Measurements from ENCODE around the gene ZBTB16.

DNA sequence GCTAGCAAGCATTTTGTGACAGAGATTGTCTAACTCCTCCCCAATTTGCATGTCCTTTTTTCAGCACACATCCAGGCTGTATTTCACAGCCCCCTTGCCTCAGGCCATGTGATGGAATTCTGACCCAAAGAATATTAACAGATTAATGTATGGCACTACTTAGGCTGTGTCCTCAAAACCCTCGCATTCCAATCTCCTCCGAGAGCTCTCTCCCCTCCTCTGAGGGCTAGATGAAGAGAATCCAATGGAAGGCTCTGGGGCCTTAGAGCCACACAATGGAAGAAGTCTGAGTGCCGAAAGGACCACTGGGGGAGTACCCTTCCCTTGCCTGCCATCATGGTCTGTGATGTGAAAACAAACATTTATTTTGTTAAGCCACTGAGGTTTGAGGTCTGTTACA is 223.0 kb downstream of the ZBTB16 start:
- TF ChIP-seq, protein P1, sequence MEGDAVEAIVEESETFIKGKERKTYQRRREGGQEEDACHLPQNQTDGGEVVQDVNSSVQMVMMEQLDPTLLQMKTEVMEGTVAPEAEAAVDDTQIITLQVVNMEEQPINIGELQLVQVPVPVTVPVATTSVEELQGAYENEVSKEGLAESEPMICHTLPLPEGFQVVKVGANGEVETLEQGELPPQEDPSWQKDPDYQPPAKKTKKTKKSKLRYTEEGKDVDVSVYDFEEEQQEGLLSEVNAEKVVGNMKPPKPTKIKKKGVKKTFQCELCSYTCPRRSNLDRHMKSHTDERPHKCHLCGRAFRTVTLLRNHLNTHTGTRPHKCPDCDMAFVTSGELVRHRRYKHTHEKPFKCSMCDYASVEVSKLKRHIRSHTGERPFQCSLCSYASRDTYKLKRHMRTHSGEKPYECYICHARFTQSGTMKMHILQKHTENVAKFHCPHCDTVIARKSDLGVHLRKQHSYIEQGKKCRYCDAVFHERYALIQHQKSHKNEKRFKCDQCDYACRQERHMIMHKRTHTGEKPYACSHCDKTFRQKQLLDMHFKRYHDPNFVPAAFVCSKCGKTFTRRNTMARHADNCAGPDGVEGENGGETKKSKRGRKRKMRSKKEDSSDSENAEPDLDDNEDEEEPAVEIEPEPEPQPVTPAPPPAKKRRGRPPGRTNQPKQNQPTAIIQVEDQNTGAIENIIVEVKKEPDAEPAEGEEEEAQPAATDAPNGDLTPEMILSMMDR (conservative IDR thresholded peaks at IDR 0.05; ENCODE audit: low read depth in 2 of 2), result no peak
- TF ChIP-seq, protein P2, sequence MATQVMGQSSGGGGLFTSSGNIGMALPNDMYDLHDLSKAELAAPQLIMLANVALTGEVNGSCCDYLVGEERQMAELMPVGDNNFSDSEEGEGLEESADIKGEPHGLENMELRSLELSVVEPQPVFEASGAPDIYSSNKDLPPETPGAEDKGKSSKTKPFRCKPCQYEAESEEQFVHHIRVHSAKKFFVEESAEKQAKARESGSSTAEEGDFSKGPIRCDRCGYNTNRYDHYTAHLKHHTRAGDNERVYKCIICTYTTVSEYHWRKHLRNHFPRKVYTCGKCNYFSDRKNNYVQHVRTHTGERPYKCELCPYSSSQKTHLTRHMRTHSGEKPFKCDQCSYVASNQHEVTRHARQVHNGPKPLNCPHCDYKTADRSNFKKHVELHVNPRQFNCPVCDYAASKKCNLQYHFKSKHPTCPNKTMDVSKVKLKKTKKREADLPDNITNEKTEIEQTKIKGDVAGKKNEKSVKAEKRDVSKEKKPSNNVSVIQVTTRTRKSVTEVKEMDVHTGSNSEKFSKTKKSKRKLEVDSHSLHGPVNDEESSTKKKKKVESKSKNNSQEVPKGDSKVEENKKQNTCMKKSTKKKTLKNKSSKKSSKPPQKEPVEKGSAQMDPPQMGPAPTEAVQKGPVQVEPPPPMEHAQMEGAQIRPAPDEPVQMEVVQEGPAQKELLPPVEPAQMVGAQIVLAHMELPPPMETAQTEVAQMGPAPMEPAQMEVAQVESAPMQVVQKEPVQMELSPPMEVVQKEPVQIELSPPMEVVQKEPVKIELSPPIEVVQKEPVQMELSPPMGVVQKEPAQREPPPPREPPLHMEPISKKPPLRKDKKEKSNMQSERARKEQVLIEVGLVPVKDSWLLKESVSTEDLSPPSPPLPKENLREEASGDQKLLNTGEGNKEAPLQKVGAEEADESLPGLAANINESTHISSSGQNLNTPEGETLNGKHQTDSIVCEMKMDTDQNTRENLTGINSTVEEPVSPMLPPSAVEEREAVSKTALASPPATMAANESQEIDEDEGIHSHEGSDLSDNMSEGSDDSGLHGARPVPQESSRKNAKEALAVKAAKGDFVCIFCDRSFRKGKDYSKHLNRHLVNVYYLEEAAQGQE (IDR thresholded peaks at IDR 0.05; ENCODE audit: unreplicated experiment), result no peak
- TF ChIP-seq EZH2phosphoT487 (IDR thresholded peaks at IDR 0.05; ENCODE audit: unreplicated experiment), result no peak
- TF ChIP-seq POLR2AphosphoS5 (IDR thresholded peaks at IDR 0.05; ENCODE audit: low read depth), result no peak
- TF ChIP-seq EZH2 (IDR thresholded peaks at IDR 0.05; ENCODE audit: low read depth, unreplicated experiment), result no peak

Measured in GM23338 (cell line).